Inflammatory macrophage treated with lipopolysaccharide for 1 hour (primary cell): ENCODE data around the gene RAB40C.

Source experiments
- DNase-seq, 2 donors: peaks; one replicate each; pipeline ENCODE4 v3.0.0-alpha.2; 2020 to 2022

The RAB40C gene

GRCh38 chr16:671353-672131, 81.7 kb downstream of the RAB40C start:
- no peak for DNase-seq

DNA sequence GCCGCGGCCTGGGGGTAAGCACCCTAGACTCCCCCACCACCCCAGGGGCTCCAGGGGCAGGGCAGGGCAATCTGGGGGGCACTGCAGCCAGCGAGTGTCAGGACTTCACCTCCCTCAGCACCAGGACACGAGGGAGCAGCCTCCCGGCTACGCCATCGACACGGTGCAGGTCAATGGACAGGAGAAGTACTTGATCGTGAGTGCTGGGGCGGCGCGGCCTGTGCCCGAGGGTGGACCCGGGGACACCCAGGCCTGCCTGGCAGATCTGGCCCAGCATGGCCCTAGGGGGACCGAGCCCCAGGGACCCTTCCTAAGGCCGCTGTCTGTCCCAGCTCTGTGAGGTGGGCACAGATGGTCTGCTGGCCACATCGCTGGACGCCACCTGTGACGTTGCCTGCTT, 82.5 kb downstream of the RAB40C start:
- no peak for DNase-seq

- no peak for DNase-seq
Measured at GRCh38 chr16:672851-673250, 83.0 kb downstream of the RAB40C start.

DNA sequence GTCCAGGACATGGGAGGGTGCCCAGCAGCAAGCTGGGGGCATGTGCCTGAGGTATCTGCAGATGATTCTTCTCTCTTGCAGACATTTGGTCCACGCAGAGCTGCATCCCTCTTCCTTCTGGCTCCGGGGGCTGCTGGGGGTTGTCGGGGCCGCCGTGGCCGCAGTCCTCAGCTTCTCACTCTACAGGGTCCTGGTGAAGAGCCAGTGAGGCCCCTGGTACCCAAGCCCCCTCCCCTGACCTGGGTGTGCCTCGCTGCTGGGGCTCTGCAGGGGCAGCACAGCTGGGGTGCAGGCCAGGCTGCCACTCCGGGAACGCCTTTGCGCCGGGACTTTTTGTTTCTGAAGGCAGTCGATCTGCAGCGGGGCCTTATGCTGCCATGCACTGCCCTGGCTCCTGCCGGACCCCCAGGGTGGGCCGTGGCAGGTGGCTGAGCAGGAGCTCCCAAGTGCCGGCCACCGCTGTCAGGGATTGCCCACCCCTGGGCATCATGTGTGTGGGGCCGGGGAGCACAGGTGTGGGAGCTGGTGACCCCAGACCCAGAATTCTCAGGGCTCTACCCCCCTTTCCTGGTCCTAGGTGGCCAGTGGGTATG, 83.6 kb downstream of the RAB40C start:
- no peak for DNase-seq

GRCh38 chr16:674214-674881, 84.5 kb downstream of the RAB40C start:
- no peak for DNase-seq

- DNase-seq, result no peak
Measured at GRCh38 chr16:674968-675883, 85.4 kb downstream of the RAB40C start, which contains the start of gene RHBDL1. TSS of gene RHBDL1 (plus strand) at chr16:675671. CDS start at chr16:675791, 120 bp downstream.

DNA sequence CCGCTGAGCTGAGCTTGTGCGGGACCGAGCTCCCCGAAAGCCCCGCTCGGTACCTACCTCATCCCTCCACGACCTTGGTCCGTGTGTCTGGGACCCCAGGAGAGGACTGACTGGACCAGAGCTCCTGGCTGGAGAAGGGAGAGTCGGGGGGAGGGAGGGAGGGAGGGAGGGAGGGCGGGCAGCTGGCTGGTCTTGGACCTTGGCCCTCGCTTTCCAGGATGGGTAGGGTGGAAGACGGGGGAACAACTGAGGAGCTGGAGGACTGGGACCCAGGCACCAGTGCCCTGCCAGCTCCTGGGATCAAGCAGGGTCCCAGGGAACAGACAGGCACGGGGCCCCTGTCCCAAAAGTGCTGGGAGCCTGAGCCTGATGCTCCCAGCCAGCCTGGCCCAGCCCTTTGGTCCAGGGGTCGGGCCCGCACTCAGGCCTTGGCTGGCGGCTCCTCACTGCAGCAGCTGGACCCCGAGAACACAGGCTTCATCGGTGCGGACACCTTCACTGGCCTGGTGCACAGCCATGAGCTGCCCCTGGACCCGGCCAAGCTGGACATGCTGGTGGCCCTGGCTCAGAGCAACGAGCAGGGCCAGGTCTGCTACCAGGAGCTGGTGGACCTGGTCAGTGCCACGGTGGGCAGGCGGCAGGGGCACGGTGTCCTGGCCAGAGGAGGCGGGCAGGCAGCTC, 86.2 kb downstream of the RAB40C start:
- no peak for DNase-seq

GRCh38 chr16:676565-676902, 86.7 kb downstream of the RAB40C start:
- DNase-seq, result no peak

- DNase-seq, result no peak
Measured at GRCh38 chr16:676913-677312, 87.0 kb downstream of the RAB40C start.

DNA sequence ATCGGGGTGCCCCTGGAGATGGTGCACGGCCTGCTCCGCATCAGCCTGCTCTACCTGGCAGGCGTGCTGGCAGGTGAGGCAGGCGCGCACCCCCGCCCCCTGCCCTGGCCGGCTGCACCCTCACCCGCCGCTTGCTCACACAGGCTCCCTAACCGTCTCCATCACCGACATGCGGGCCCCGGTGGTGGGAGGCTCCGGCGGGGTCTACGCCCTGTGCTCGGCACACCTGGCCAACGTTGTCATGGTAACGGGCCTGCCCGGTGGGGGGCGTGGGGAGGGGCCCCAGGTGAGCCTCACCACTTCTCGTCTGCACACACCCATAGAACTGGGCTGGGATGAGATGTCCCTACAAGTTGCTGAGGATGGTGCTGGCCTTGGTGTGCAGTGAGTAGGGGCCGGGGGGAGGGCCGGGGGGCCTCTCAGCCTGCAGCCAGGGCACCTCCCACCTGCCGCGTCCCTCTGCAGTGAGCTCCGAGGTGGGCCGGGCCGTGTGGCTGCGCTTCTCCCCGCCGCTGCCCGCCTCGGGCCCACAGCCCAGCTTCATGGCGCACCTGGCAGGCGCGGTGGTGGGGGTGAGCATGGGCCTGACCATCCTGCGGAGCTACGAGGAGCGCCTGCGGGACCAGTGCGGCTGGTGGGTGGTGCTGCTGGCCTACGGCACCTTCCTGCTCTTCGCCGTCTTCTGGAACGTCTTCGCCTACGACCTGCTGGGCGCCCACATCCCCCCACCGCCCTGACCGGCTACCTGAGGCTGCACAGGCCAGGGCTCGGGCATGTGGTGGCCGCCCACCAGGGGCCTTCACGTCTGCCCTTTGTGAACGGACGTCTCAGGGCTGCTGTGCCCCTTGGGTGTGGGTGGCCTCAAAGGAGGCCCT, 87.7 kb downstream of the RAB40C start:
- DNase-seq, result no peak

- no peak for DNase-seq
Measured at GRCh38 chr16:678209-678857, 88.5 kb downstream of the RAB40C start.
